ENCODE measurements around the gene HCFC1.
A peak's percentile ranks its signal among the peaks of the same experiment; 100 is the strongest.

HCFC1 gene

GRCh38 chrX:153925739-153926551, 45.7 kb downstream of the HCFC1 start, which contains the start of gene ARHGAP4:
ARHGAP4 (minus strand) TSS chrX:153926264; CDS start chrX:153926202, 62 bp downstream.
- Mint-ChIP-seq H3K36me3 (ENCODE audit: low read depth) (peaks cover 8% of the 10 kb centered on the region), H3K4me1 (peaks cover 20% of the 10 kb centered on the region), H3K4me3 (peak within 1 kb of the TSS; percentile 83 to 90 (median 90)), H3K27me3 (ENCODE audit: low read depth) (peaks cover 3% of the 10 kb centered on the region), H3K27ac (peak within 1 kb of the TSS; percentile 90 to 97 (median 97)), H3K9me3 (peaks cover 3% of the 10 kb centered on the region)
- TF ChIP-seq, protein P1, sequence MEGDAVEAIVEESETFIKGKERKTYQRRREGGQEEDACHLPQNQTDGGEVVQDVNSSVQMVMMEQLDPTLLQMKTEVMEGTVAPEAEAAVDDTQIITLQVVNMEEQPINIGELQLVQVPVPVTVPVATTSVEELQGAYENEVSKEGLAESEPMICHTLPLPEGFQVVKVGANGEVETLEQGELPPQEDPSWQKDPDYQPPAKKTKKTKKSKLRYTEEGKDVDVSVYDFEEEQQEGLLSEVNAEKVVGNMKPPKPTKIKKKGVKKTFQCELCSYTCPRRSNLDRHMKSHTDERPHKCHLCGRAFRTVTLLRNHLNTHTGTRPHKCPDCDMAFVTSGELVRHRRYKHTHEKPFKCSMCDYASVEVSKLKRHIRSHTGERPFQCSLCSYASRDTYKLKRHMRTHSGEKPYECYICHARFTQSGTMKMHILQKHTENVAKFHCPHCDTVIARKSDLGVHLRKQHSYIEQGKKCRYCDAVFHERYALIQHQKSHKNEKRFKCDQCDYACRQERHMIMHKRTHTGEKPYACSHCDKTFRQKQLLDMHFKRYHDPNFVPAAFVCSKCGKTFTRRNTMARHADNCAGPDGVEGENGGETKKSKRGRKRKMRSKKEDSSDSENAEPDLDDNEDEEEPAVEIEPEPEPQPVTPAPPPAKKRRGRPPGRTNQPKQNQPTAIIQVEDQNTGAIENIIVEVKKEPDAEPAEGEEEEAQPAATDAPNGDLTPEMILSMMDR (IDR thresholded peaks at IDR 0.05; ENCODE audit: unreplicated experiment in 3 of 3), result no peak

DNA sequence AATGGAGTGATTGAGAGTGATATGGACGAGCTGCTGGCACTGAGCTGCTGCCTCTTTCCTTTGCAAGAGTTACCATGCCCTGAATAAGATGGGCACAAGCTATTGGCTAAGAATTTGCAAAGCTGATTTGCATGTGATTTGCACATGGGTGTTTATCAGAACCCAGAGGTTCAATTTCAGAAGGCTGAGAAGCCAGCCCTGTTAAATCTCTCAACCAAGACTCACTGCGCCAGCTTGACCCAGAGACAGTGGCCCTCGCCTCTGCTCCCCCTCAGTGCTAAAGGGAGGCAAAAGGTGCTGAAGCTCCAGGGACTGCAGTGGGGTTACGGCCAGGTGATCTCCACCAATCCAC, 46.3 kb downstream of the HCFC1 start:
- peaks cover 8% of the 10 kb centered on the region for H3K36me3 Mint-ChIP-seq (ENCODE audit: low read depth)
- peaks cover 3% of the 10 kb centered on the region for H3K27me3 Mint-ChIP-seq (ENCODE audit: low read depth)
- H3K4me1 Mint-ChIP-seq, result peaks cover 20% of the 10 kb centered on the region
- peaks cover 3% of the 10 kb centered on the region for H3K9me3 Mint-ChIP-seq
- peak overlapping the region; percentile 56 to 81 (median 76) for H3K4me3 Mint-ChIP-seq
- TF ChIP-seq, protein P1 (IDR thresholded peaks at IDR 0.05; ENCODE audit: unreplicated experiment in 3 of 3), result no peak
- H3K27ac Mint-ChIP-seq, result peak overlapping the region; percentile 87 to 90 (median 89)

GRCh38 chrX:153924149-153924861, 47.3 kb downstream of the HCFC1 start:
- H3K36me3 Mint-ChIP-seq (ENCODE audit: low read depth), result peaks cover 8% of the 10 kb centered on the region
- peaks cover 20% of the 10 kb centered on the region for H3K4me1 Mint-ChIP-seq
- peaks cover 3% of the 10 kb centered on the region for H3K27me3 Mint-ChIP-seq (ENCODE audit: low read depth)
- H3K27ac Mint-ChIP-seq, result peak overlapping the region; percentile 80 to 90 (median 89)
- H3K4me3 Mint-ChIP-seq, result peak overlapping the region; percentile 27 to 81 (median 38)
- TF ChIP-seq, protein P1 (IDR thresholded peaks at IDR 0.05; ENCODE audit: unreplicated experiment in 3 of 3), result peak in 2 of 3 experiments; percentile 11 to 29
- H3K9me3 Mint-ChIP-seq, result peaks cover 7% of the 10 kb centered on the region

- Mint-ChIP-seq H3K4me1 (peaks cover 15% of the 10 kb centered on the region), H3K36me3 (ENCODE audit: low read depth) (no peaks in the 10 kb centered on the region), H3K27ac (peak overlapping the region in 2 of 3 experiments; percentile 19 to 26), H3K9me3 (peaks cover 4% of the 10 kb centered on the region), H3K27me3 (ENCODE audit: low read depth) (peaks cover 3% of the 10 kb centered on the region), H3K4me3 (no peak overlapping the region)
- TF ChIP-seq, protein P1 (IDR thresholded peaks at IDR 0.05; ENCODE audit: unreplicated experiment in 3 of 3), result peak; percentile 15 to 29 (median 28)
Measured at GRCh38 chrX:153922932-153923857, 48.4 kb downstream of the HCFC1 start.

- TF ChIP-seq, protein P1 (IDR thresholded peaks at IDR 0.05; ENCODE audit: unreplicated experiment in 3 of 3), result no peak
- no peaks in the 10 kb centered on the region for H3K36me3 Mint-ChIP-seq (ENCODE audit: low read depth)
- H3K27ac Mint-ChIP-seq, result peak overlapping the region in 1 of 3 experiments; percentile 19
- peaks cover 3% of the 10 kb centered on the region for H3K27me3 Mint-ChIP-seq (ENCODE audit: low read depth)
- H3K9me3 Mint-ChIP-seq, result peaks cover 10% of the 10 kb centered on the region
- peaks cover 15% of the 10 kb centered on the region for H3K4me1 Mint-ChIP-seq
- no peak overlapping the region for H3K4me3 Mint-ChIP-seq
Measured at GRCh38 chrX:153921511-153922446, 49.8 kb downstream of the HCFC1 start.

All from nephron (organoid).